GM18508 (cell line): ENCODE data around the gene TAOK1.

Experiments used
- ATAC-seq: cut with Tn5 transposase; IDR thresholded peaks from one replicate; pipeline ENCODE4 v1.9.1; 2021; ENCODE audit warnings: moderate number of reproducible peaks; ENCODE audit not compliant: insufficient read depth, unreplicated experiment

Gene TAOK1

GRCh38 chr17:29567554-29568330 is 177.6 kb downstream of the TAOK1 start:
- ATAC-seq: peak; percentile 31

- ATAC-seq: peak; percentile 20
Observed at GRCh38 chr17:29568331-29569244, 178.4 kb downstream of the TAOK1 start, which contains the start of gene TP53I13. Gene TP53I13 (plus strand): TSS chr17:29568701. CDS start chr17:29568759, 58 bp downstream.

DNA sequence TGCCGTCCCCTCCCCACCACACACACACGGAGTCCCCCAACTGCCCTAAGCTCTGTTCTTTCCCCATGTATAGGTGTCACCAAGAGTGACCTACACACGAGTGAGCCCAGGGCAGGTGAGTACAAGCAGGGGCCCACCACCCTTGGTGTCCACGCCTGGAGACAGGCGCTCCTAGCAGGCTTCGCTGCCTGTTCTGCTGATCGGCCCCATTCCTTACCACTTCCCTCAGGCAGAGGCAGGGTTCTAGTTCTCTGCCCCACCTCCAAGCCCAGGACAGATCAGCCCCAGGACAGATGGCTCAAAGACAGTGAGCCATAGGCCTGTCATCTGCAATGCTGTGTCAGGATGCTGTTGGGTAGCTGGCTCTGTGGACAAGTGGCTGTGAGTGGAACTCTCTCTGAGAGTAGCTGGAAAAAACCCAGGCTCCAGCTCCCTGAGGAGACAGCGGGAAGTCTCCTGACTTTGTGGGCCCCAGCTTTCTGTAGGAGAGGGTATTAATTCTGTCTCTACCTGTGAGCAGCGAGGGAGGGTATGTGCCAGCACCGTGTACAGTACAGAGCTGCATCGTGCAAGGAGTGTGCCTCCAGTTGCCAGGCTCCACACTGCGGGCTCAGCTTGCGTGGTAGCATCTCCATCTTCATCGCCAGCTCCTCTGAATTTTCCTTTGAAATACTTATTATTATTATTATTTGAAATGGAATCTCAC is 179.2 kb downstream of the TAOK1 start:
- ATAC-seq: no peak

- ATAC-seq: no peak
Observed at GRCh38 chr17:29570521-29570920, 180.4 kb downstream of the TAOK1 start.

GRCh38 chr17:29571486-29571882 is 181.3 kb downstream of the TAOK1 start:
- no peak for ATAC-seq

- ATAC-seq: no peak
Observed at GRCh38 chr17:29571883-29572681, 181.9 kb downstream of the TAOK1 start.

GRCh38 chr17:29572691-29573557 is 182.8 kb downstream of the TAOK1 start:
- ATAC-seq: no peak

GRCh38 chr17:29573558-29573869 is 183.4 kb downstream of the TAOK1 start:
- no peak for ATAC-seq

GRCh38 chr17:29573871-29574731 is 183.9 kb downstream of the TAOK1 start:
- ATAC-seq: no peak

DNA sequence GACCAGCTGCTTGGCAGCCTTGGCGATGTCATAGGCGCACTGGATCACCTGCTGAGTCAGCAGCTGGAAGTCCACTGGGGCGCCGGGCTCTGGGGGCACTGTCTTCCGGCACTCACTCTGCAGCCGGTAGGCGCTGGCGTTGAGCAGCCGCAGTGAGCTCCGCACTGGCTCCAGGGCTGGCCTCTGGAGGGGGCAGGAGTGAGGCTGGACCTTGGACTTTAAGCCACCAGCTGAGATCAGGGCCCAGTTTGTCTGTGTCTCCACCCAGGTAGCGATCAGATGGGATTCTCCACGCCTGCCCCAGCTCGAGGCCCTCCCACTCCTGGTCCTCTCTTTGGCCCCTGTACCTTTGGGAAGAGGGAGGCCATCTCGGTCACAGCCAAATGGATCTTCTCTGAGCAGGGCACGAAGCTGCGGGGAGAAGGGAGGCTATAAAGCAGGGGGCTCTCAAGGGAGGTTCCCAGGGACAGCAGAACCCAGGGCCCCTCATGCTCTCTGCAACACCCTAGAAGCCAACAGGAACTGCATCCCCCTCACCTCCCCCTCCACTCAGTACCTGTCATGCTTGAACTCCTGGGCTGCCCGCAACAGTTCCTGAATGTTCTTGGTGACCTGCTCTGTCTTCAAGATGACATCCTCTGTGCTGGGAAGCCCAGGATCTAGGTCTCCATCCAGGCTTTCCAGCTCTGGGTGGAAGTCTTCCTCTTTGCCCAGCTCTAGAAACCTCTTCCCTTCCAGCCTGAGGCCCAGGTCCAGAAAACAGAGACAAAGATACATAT is 184.8 kb downstream of the TAOK1 start:
- ATAC-seq: no peak

- ATAC-seq: no peak
Observed at GRCh38 chr17:29575511-29576213, 185.5 kb downstream of the TAOK1 start.

GRCh38 chr17:29576214-29577000 is 186.2 kb downstream of the TAOK1 start:
- no peak for ATAC-seq

- no peak for ATAC-seq
Observed at GRCh38 chr17:29577001-29577370, 186.8 kb downstream of the TAOK1 start.

- no peak for ATAC-seq
Observed at GRCh38 chr17:29577385-29578211, 187.4 kb downstream of the TAOK1 start.
